Measurements from ENCODE around the gene MYCBPAP. TPM values are rescaled to one million over a fixed set of nuclear protein-coding genes. Genes with fewer than 3 reads are reported as not detected.

Gene MYCBPAP
- polyA plus RNA-seq, 10 donors: 0.44 to 1.2 (median 0.97) TPM

GRCh38 chr17:50514936-50515702 is 6.9 kb downstream of the MYCBPAP start:
- DNase-seq: no peak

DNA sequence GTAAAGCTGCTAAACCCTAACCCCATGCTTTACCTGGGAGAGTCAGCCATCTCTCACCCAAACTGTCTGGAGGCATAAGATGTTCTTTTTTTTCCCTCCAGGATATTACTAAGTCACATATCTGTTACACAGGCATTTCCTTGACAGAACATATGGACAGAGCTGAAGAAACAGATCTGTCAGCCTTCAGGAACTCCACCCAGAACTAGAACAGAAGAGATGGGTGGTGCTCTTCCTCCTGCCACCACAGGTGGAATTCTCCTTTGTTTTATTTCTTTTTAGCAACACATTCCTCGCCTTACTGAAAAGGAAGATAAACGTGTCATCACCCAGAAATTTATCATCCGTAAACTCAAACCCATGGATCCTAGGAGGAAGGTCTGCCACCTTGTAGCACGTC is 8.8 kb downstream of the MYCBPAP start:
- DNase-seq: no peak

- DNase-seq: no peak
Observed at GRCh38 chr17:50517504-50518383, 9.5 kb downstream of the MYCBPAP start.

- no peak for DNase-seq
Observed at GRCh38 chr17:50518384-50519023, 10.3 kb downstream of the MYCBPAP start.

DNA sequence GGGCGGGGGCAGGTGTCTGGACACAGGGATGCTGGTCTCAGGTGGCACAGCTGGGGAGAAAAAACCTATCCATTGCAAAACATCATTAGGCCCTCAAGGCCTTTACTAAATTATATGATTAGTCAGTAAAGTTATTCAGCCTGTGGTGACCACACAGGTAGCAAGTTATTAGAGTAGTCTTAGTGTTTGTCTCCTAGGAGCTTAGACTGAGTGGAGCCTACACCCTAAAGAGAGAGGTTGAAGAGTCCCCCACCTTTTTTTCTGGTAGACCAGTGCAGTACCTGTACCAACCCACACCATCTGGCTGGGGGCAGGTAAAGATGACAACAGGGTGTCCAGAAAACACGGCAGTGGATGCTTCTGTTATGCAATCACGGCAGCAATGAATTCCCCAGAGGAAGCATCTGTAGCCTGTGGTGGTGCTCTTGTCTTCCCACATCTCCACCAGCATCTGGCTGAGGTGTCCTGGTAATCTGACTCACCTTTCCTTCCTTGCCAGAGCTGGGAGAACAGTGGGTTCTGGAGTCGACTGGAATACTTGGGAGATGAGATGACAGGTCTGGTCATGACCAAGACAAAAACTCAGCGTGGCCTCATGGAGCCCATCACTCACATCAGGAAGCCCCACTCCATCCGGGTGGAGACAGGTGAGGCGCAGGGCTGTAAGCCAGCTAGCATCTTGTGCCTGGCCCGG is 11.0 kb downstream of the MYCBPAP start:
- no peak for DNase-seq

- no peak for DNase-seq
Observed at GRCh38 chr17:50520483-50520882, 12.2 kb downstream of the MYCBPAP start.

DNA sequence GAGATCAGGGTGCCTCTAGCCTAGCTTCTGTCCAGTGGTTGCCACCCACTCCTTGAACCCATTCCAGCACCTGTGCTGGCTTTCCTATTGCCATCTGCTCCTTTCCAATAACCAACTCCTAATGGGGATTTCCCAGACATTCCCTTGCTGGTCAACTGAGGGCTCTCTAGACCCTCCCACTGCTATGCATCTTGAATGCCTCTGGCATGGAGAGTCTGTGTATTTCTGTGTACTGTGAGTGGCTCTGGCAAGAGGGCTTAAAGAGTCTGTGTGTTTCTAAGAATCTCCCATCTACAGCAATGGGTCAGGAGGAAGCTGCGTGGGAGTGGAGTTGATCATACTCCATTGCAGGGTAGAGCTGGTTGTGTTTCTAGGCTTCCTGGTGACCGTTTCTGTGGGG is 13.3 kb downstream of the MYCBPAP start:
- no peak for DNase-seq

- DNase-seq: no peak
Observed at GRCh38 chr17:50522766-50523165, 14.5 kb downstream of the MYCBPAP start.

- DNase-seq: no peak
Observed at GRCh38 chr17:50523208-50523607, 15.0 kb downstream of the MYCBPAP start.

GRCh38 chr17:50524838-50525237 is 16.6 kb downstream of the MYCBPAP start:
- no peak for DNase-seq

DNA sequence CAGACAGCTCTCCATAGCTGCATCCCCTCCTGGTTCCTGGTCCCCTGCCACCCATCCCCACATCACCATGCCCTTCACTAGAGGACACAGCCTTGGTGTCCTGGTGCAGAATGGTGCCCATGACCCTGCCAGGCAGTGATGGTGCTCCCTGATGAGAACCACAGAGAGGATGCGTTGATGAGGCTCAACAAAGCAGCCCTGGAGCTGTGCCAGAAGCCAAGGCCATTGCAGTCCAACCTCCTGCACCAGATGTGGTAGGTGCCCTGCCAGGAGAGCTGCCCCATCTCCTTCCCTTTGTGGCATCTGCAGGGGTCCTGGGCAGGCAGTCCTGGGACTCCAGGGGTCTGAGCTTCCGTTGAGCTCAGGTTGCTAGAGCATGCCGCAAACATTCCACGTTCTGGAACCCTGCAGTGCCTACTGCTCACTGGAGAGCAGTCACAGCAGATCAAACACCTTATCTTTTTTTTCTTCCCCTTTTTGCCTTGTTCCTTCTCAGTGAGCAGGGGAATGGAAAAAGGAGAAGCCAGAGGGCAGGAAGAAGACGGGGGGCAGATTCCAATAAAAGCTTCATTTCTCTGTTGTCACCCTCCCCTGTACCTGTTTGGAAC is 19.0 kb downstream of the MYCBPAP start:
- DNase-seq: no peak

DNA sequence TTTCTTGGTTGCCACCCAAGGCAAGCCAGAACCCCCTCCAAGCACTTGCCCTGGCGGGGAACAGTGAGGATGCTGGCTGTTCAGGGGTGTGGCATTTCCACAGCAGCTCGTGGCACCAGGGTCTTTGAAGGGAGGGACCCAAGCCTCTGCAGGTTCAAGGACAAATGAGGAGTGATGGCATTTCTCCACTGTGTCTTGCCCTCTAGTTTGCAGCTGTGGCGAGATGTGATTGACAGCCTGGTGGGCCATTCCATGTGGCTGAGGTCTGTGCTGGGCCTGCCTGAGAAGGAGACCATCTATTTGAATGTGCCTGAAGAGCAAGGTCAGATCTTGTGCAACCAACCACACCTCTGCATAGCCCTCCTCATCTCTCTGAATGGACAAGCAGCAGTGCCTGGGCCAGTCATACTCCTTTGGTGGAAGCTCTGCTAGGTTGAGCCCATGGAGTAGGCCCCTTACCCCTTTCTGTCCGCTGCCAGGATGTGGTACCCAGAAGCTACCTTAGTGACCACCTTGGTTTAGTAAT is 19.8 kb downstream of the MYCBPAP start:
- DNase-seq: no peak

DNA sequence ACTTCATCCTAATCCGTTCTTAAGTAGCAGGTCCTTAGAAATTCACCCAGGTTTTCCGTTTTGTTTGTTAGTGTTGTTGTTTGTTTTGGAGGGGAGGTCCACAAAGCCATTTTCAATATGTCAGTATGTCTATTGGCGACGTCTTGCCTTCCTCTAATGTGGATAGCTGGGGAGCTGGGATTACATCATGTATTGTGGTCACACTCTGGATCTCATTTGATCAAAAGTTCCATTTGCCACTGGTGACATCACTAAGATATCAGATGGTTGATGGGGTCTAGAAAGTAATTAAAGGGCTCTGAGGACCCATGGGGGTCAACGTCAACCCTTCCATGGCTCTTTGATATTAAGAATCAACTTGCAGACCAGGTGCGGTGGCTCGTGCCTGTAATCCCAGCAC is 21.6 kb downstream of the MYCBPAP start:
- no peak for DNase-seq

GRCh38 chr17:50531428-50532025 is 23.3 kb downstream of the MYCBPAP start:
- DNase-seq: no peak

- DNase-seq: no peak
Observed at GRCh38 chr17:50532452-50533024, 24.3 kb downstream of the MYCBPAP start, which contains the start of gene EPN3. TSS of gene EPN3 (plus strand) at chr17:50532735. CDS start at chr17:50536557, 3,822 bp downstream.

- DNase-seq: no peak
Observed at GRCh38 chr17:50533185-50533584, 24.9 kb downstream of the MYCBPAP start.

- DNase-seq: peak; percentile 38 to 76 (median 66)
Observed at GRCh38 chr17:50533720-50534148, 25.5 kb downstream of the MYCBPAP start.

GRCh38 chr17:50534222-50534978 is 26.2 kb downstream of the MYCBPAP start:
- no peak for DNase-seq

DNA sequence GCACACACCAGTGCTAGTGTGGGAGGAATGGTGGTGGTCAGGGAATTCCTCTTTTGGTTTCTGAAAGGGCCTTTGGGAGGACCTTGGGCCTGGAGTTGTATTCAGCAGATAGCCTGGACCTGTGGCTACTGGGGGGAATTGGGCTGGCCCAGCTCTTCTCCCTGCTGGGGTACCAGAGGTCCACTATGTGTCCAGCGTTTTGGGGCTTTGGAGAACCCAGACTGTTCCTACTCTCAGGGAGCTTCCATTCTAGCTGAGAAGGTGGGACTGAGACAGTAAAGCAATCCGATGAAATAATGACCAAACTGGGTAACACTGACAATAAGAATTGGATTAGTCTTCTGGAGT is 26.7 kb downstream of the MYCBPAP start:
- DNase-seq: no peak

DNA sequence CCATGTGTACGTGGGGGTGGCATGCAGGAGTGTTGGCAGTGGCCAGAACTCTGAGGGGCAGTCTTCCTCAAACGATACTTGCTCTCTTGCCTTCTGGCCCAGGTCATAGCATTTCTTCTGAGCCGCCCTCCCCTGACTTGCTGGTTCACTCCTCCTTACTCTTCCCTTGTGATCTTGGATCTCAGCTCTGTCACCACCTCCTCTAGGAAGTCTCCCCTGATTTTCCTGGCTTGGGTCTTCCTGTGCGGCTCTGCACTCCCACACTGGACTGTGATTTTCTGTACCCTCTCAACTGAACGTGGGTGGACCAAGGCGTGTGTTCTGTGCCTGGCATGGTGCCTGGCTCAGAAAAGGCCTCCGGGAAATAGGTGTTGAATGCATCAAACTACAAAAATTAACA is 27.2 kb downstream of the MYCBPAP start:
- no peak for DNase-seq
